A549 treated with AZD9567 at 1 μM for 4 hours (cell line): ENCODE data around the gene GLMP. TPM values are rescaled to one million over a fixed set of nuclear protein-coding genes. Genes with fewer than 3 reads are reported as not detected.

Experiments used
- total RNA-seq: library from RNA; stranded (reverse); fragments of 200-300 nt; extraction: Qiagen RNA extraction; gene quantifications from 5 replicates; pipeline ENCODE4 v1.2.3, GENCODE V29; 2022; ENCODE audit not compliant: insufficient read depth

Gene GLMP, protein sequence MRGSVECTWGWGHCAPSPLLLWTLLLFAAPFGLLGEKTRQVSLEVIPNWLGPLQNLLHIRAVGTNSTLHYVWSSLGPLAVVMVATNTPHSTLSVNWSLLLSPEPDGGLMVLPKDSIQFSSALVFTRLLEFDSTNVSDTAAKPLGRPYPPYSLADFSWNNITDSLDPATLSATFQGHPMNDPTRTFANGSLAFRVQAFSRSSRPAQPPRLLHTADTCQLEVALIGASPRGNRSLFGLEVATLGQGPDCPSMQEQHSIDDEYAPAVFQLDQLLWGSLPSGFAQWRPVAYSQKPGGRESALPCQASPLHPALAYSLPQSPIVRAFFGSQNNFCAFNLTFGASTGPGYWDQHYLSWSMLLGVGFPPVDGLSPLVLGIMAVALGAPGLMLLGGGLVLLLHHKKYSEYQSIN
- 40.7 to 44.9 TPM (median 42.6 TPM) in 5 replicates for total RNA-seq

DNA sequence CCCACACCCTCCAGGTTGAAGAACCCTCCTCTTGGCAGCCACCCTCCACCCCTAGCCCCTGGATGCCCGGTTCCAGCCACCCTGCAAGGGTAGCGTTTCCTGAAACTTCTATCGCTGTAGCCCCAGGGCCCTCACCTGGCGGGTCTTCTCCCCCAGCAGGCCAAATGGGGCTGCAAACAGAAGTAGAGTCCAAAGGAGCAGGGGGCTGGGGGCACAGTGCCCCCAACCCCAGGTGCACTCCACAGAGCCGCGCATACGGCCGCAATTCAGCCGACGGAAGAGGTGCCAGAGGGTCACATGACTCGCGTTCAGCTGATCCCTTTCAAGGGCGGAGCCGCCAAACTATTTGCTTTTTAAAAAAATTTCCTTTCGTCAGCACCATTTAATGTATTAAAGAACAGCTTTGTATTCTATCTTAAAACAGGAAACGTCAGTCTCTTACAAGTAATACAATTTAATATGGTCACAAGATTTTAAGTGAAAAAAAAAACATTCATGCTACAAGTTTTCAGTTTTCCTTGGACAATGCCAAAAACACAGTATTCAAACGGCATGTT is at the start of gene GLMP:
TSS of gene GLMP (minus strand) at position 289 of the 557 bp plus-strand sequence. CDS start at position 255, 34 bp downstream.

DNA sequence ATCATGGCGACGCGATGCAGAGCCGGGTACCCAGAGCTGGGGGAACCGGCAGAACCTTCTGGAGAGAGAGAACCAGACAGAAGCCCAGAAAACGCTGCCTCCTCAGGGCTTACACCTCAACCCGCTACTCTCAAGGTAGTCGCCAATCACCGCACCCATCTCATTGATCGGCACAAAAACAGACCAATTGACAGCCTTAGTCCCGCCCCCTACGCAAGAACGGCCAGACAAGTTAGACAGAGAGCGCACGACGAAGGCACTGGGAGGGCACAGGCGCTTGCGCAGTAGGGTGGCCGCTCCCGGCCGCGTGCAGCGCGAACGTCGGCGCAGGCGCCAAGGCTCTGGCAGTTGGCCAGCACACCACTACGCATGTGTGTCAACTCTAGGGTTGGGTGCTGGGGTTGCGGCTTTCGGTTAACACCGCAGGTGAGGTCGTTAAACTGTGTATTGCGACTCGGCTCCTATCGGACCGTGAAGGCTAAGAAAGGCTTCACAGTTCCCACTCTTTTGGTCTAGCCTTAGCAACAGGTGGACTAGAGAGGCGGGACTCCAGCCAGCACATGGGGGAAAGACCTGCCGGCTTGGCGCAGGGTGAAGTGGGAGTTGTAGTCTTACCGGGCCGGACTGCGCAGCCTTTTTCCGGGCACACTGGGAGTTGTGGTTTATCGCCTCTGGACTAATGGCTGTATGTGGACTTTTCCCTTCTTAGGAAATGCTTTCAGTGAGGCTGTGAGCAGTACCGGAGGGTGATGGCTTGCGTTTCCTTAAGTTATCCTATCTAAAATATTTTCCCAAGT is 42.9 kb upstream of the GLMP start, which contains the start of the genes CCT3 and TSACC:
TSS of gene CCT3 (minus strand) at position 113 of the 797 bp plus-strand sequence. CDS start at position 5, 108 bp downstream.
TSS of gene TSACC (plus strand) at position 347 of the 797 bp plus-strand sequence. CDS start 1,232 bp downstream, outside the sequence.

DNA sequence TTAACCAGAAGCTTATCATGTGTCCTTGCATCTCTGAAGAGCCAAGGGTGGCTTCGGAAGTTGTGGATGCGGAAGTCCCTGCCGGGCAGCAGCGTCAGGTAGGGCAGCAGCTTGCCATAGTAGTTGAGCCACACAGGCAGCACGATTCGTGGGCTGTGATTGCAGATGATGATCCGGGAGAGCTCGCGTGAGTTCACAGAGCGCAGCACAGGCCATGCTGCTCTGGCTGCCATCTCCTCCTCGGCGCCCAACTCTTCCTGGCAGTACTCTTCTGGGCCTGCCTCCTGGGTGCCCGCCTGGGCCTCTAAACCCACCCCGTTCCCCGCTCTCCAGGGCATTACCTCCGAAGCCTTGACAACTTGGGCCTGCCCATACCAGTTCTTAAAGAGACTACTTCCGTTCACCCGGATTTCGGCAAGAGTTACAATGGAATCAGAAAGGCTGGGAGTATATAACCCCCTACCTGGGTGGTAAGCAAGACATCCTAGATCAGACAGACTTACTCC is 3.4 kb upstream of the GLMP start, which contains the start of gene VHLL:
TSS of gene VHLL (minus strand) at position 456 of the 506 bp plus-strand sequence. CDS start at position 338, 118 bp downstream.

GRCh38 chr1:156284112-156284511 is 11.4 kb downstream of the GLMP start, which contains the start of gene TMEM79:
TMEM79 (plus strand) TSS chr1:156284325; CDS start chr1:156285227, 902 bp downstream.

DNA sequence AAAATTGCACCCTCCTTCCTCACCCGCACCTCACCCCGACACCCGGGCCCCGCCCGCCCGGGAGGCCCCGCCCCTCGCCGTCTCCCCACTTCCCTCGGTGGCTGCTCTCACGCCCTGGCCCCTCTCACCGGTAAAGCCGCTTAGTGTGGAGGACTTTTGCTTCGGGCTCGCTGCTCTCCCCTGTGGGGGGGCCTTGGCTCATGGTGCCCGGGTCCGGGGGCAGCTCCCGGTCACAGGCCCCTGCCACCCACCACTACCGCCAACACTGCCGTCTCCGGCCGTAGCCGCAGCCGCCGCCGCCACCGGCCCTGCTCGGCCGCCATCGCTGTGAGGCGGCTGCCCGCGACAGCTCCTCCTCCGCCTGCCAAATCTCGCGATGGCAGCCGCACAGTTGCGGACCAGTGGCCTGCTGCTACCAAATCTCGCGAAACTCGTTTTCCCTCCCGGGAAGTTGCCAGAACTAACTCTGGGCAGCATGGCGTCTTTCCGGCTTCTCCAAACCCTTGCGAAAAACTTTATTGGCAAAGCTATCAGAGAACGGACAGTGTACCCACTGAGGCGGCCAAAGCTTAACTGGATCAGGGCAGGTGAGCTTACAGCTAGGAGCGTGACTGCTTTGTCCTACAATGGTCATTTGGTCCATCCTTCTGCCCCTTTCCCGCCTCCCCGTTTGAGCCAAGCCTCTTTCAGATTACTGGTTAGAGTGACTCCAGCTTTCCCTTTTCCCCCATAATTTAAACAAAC is 12.8 kb downstream of the GLMP start, which contains the start of gene SMG5:
TSS of gene SMG5 (minus strand) at position 347 of the 744 bp plus-strand sequence. CDS start at position 202, 145 bp downstream.

GRCh38 chr1:156247460-156248322 is 47.8 kb downstream of the GLMP start, which contains the start of gene PAQR6:
PAQR6 (minus strand) TSS chr1:156248056; CDS start chr1:156246731, 1,325 bp downstream.

Other genes starting within 250 kb of the GLMP start
- 36.3 to 42.3 TPM (median 39.8 TPM) in 5 replicates for gene UBQLN4, start 241.9 kb downstream of the GLMP start, total RNA-seq
- 129 to 164 TPM (median 158 TPM) in 5 replicates for gene LAMTOR2, start 240.9 kb downstream of the GLMP start, total RNA-seq
- gene RAB25, start 234.5 kb downstream of the GLMP start, total RNA-seq, result not detected in 5 replicates
- gene MEX3A, start 213.2 kb downstream of the GLMP start, total RNA-seq, result 0.82 to 2.4 TPM (median 1.4 TPM) in 5 replicates
- gene LMNA, start 181.0 kb downstream of the GLMP start, total RNA-seq, result 534 to 757 TPM (median 712 TPM) in 5 replicates
- gene SEMA4A, start 142.1 kb downstream of the GLMP start, total RNA-seq, result 0.31 to 0.50 TPM (median 0.38 TPM) in 4 of 5 replicates, not detected in the other
- gene SLC25A44, start 101.6 kb downstream of the GLMP start, total RNA-seq, result 27.3 to 32.4 TPM (median 30.7 TPM) in 5 replicates
- gene PMF1, start 82.7 kb downstream of the GLMP start, total RNA-seq, result 44.2 to 63.0 TPM (median 61.4 TPM) in 5 replicates
- 0.26 to 0.41 TPM (median 0.29 TPM) in 4 of 5 replicates, not detected in the other for gene BGLAP, start 53.5 kb downstream of the GLMP start, total RNA-seq
- gene PAQR6, start 47.6 kb downstream of the GLMP start, total RNA-seq, result 1.5 to 6.6 TPM (median 5.3 TPM) in 5 replicates
- gene SMG5, start 12.9 kb downstream of the GLMP start, total RNA-seq, result 35.1 to 49.4 TPM (median 47.9 TPM) in 5 replicates
- 7.0 to 9.1 TPM (median 8.2 TPM) in 5 replicates for gene TMEM79, start 11.4 kb downstream of the GLMP start, total RNA-seq
- not detected in 5 replicates for gene VHLL, start 3.6 kb upstream of the GLMP start, total RNA-seq
- gene CCT3, start 42.6 kb upstream of the GLMP start, total RNA-seq, result 373 to 424 TPM (median 396 TPM) in 5 replicates
- gene TSACC, start 42.8 kb upstream of the GLMP start, total RNA-seq, result 2.2 to 2.8 TPM (median 2.3 TPM) in 4 of 5 replicates, not detected in the other
- 0.03 to 0.05 TPM in 2 of 5 replicates, not detected in the others for gene RHBG, start 73.5 kb upstream of the GLMP start, total RNA-seq
- 20.3 to 27.7 TPM (median 24.1 TPM) in 5 replicates for gene MEF2D, start 205.1 kb upstream of the GLMP start, total RNA-seq